K562 (cell line): ENCODE measurements around the gene HOXB3. TPM values are rescaled to one million over a fixed set of nuclear protein-coding genes. Genes with fewer than 3 reads are reported as not detected.
A peak's percentile ranks its signal among the peaks of the same experiment; 100 is the strongest.

Experiments
- C11orf30 ChIP-seq: fragments of 450-650 bp; IDR thresholded peaks from 2 replicates; pipeline ENCODE4 v1.6.1; 2016; ENCODE audit warnings: low read depth, mild to moderate bottlenecking
- DIDO1 ChIP-seq: fragments of 450-650 bp; IDR thresholded peaks from 2 replicates; pipeline ENCODE4 v1.6.1; 2016; ENCODE audit warnings: low read depth, missing biosample characterization, missing genetic modification characterization
- ELF4 ChIP-seq: fragments of 450-650 bp; formaldehyde crosslinking; IDR thresholded peaks from 2 replicates; pipeline ENCODE4 v1.4.0; 2022; ENCODE audit warnings: missing genetic modification characterization
- FOXA1 ChIP-seq: fragments of 450-650 bp; IDR thresholded peaks from 2 replicates; pipeline ENCODE4 v1.6.1; 2016; ENCODE audit warnings: mild to moderate bottlenecking, borderline replicate concordance
- HEY1 ChIP-seq: fragments of 250-450 bp; sonication (Bioruptor Pico); IDR thresholded peaks from 2 replicates; pipeline ENCODE4 v1.5.0; 2020; ENCODE audit warnings: mild to moderate bottlenecking, moderate library complexity, borderline replicate concordance
- IRF9 ChIP-seq: fragments of 450-650 bp; IDR thresholded peaks from 2 replicates; pipeline ENCODE4 v1.6.1; 2016; ENCODE audit warnings: missing biosample characterization, missing genetic modification characterization
- KAT7 ChIP-seq: sonication (generic); formaldehyde crosslinking; IDR thresholded peaks from 2 replicates; pipeline ENCODE4 v1.8.0; 2022; ENCODE audit warnings: missing genetic modification reagents, mild to moderate bottlenecking, borderline replicate concordance
- NCOR1 ChIP-seq: fragments of 450-650 bp; IDR thresholded peaks from 2 replicates; pipeline ENCODE4 v1.6.1; 2016; ENCODE audit warnings: mild to moderate bottlenecking, moderate library complexity
- NRF1 ChIP-seq, 2 experiments: fragments of 450-650 bp; IDR thresholded peaks in 1 of 2; conservative IDR thresholded peaks in 1 of 2; 2 replicates each; pipeline ENCODE4 v1.6.1; 2014; ENCODE audit warnings: mild to moderate bottlenecking in 2 of 2
- POLR3A ChIP-seq: IDR thresholded peaks from 2 replicates; pipeline ENCODE4 v1.6.1; 2011; ENCODE audit warnings: borderline replicate concordance, mild to moderate bottlenecking, moderate library complexity; ENCODE audit not compliant: insufficient read length, insufficient read depth; ENCODE audit errors: extremely low read depth
- SIRT6 ChIP-seq: IDR thresholded peaks from one replicate; pipeline ENCODE4 v1.6.1; 2012; ENCODE audit warnings: low read depth, mild to moderate bottlenecking, control low read depth, inconsistent platforms, low read length, moderate library complexity
- STAG1 ChIP-seq: sonication (generic); formaldehyde crosslinking; IDR thresholded peaks from 2 replicates; pipeline ENCODE4 v1.5.0; 2020; ENCODE audit warnings: missing genetic modification reagents, borderline replicate concordance
- TAL1 ChIP-seq: fragments of 450-650 bp; IDR thresholded peaks from 2 replicates; pipeline ENCODE4 v1.6.1; 2016; ENCODE audit warnings: mild to moderate bottlenecking
- XRCC5 ChIP-seq: fragments of 200-400 bp; formaldehyde crosslinking; IDR thresholded peaks from 2 replicates; pipeline ENCODE4 v1.6.1; 2017; ENCODE audit warnings: low read depth, mild to moderate bottlenecking, low read length
- ZNF146 ChIP-seq: IDR thresholded peaks from one replicate; pipeline ENCODE4 v1.6.1; 2018; ENCODE audit warnings: missing compliant biosample characterization; ENCODE audit not compliant: unreplicated experiment
- ZNF316 ChIP-seq: fragments of 450-650 bp; IDR thresholded peaks from 2 replicates; pipeline ENCODE4 v1.6.1; 2016
- ZNF766 ChIP-seq: fragments of 200-800 bp; sonication (Bioruptor generic); conservative IDR thresholded peaks from 2 replicates; pipeline ENCODE4 v1.6.1; 2016; ENCODE audit warnings: missing genetic modification characterization, missing compliant biosample characterization
- ZSCAN32 ChIP-seq: fragments of 450-650 bp; formaldehyde crosslinking; IDR thresholded peaks from 2 replicates; pipeline ENCODE4 v1.4.0; 2020; ENCODE audit warnings: mild to moderate bottlenecking, moderate library complexity
- polyA plus RNA-seq, 8 experiments: library from polyadenylated mRNA; depleted of rRNA in 4 of 8; stranded (reverse) in 5 of 8; unstranded in 3 of 8; fragments of >200 nt; fragmentation: Nextera tagmentation in 2 of 8; fragmentation: Illumina TruSeq in 1 of 8; extraction: Ambion mirVana in 2 of 8; extraction: Trizol in 1 of 8; gene quantifications; 2 replicates each; pipeline versions ENCODE4 v1.2.1 to v1.2.3, GENCODE V29; 2011 to 2014; ENCODE audit warnings: inconsistent platforms in 1 of 8, missing spikeins in 1 of 8
- total RNA-seq, 7 experiments: library from RNA; depleted of rRNA in 6 of 7; stranded (reverse); fragments of >200 nt in 6 of 7; fragmentation: Illumina TruSeq in 2 of 7; extraction: Trizol in 2 of 7; gene quantifications; 2 replicates each; pipeline versions ENCODE4 v1.2.1 to v1.2.3, GENCODE V29; 2011 to 2021; ENCODE audit warnings: low replicate concordance in 1 of 7
- TF ChIP-seq, protein P1 (sequence below): fragments of 450-650 bp; IDR thresholded peaks from 2 replicates; pipeline ENCODE4 v1.6.1; 2016
- TF ChIP-seq, protein P2 (sequence below), 3 experiments: IDR thresholded peaks in 2 of 3; conservative IDR thresholded peaks in 1 of 3; 2 replicates each; pipeline ENCODE4 v1.5.1; 2011 to 2012; ENCODE audit warnings: low read length in 3 of 3, mild to moderate bottlenecking in 3 of 3, control low read depth in 2 of 3, improper control_type of control experiment in 1 of 3, inconsistent platforms in 1 of 3, low read depth in 1 of 3, mixed read lengths in 1 of 3, moderate library complexity in 1 of 3; ENCODE audit not compliant: insufficient read depth in 2 of 3
- TF ChIP-seq, protein P3 (sequence below): sonication (generic); formaldehyde crosslinking; IDR thresholded peaks from 2 replicates; pipeline ENCODE4 v1.8.1; 2023; ENCODE audit warnings: mild to moderate bottlenecking, missing genetic modification reagents, moderate library complexity

HOXB3 gene
- total and polyA plus RNA-seq, 9 of the 15 experiments (the other 6 are each of a cell fraction or from before 2014, with no cell fraction given) = 2.4 to 41.3 (median 20.2) TPM

DNA sequence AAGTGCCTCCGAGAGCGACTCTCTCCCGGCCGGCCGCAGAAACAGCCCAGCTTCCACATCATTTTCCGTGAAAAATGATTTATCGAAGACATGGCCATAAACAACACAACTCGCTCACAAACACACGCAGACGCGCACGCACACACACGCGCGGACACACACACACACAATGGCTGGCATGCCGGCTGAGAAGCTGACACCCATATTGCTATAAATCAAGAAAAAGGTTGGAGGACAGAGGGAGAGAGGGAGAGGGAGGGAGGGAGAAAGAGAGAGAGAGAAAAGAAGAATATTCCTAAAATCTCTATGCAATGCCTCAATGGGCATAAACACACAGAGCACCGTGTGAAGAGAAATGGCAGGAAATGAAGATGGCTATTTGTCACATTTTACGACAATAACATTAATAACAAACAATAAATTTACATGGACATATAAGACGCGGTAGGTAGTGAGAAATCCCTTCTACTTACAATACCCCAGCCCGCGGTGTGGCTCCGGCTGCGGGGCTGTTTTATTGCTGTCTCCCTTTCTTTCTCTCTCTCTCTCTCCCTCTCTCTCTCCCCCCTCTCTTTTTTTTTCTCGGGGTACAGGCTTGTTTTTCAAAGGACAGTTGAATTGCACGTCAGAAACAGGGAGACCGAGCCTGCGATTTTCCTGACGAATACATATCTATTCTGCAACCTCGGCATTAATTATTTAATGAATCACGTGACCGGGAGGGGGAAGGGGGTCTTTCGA is 21.4 kb downstream of the HOXB3 start (continued):
- no peak for TF ChIP-seq NCOR1
- TF ChIP-seq, protein P1, sequence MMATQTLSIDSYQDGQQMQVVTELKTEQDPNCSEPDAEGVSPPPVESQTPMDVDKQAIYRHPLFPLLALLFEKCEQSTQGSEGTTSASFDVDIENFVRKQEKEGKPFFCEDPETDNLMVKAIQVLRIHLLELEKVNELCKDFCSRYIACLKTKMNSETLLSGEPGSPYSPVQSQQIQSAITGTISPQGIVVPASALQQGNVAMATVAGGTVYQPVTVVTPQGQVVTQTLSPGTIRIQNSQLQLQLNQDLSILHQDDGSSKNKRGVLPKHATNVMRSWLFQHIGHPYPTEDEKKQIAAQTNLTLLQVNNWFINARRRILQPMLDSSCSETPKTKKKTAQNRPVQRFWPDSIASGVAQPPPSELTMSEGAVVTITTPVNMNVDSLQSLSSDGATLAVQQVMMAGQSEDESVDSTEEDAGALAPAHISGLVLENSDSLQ = 0 out of 2 replicates have a peak, but pooled peaks have one; percentile 10
- no peak for TF ChIP-seq ELF4
- peak; percentile 89 for TF ChIP-seq ZNF316
- TF ChIP-seq POLR3A = no peak
- no peak for TF ChIP-seq STAG1
- no peak for TF ChIP-seq ZSCAN32 (CRISPR knock-in tag)
- TF ChIP-seq IRF9 (tag) = no peak
- no peak for TF ChIP-seq ZNF766 (CRISPR knock-in tag)
- TF ChIP-seq TAL1 = no peak
- TF ChIP-seq C11orf30 = peak; percentile 72
- TF ChIP-seq HEY1 = no peak
- no peak for TF ChIP-seq DIDO1
- no peak for TF ChIP-seq NRF1 (conservative IDR thresholded peaks at IDR 0.05 in 1 of 2, IDR thresholded peaks at IDR 0.05 in 1 of 2)
- TF ChIP-seq SIRT6 = no peak
- no peak for TF ChIP-seq ZNF146
- no peak for TF ChIP-seq XRCC5
- TF ChIP-seq KAT7 (CRISPR knock-in tag) = no peak
- no peak for TF ChIP-seq FOXA1
- TF ChIP-seq, protein P2, sequence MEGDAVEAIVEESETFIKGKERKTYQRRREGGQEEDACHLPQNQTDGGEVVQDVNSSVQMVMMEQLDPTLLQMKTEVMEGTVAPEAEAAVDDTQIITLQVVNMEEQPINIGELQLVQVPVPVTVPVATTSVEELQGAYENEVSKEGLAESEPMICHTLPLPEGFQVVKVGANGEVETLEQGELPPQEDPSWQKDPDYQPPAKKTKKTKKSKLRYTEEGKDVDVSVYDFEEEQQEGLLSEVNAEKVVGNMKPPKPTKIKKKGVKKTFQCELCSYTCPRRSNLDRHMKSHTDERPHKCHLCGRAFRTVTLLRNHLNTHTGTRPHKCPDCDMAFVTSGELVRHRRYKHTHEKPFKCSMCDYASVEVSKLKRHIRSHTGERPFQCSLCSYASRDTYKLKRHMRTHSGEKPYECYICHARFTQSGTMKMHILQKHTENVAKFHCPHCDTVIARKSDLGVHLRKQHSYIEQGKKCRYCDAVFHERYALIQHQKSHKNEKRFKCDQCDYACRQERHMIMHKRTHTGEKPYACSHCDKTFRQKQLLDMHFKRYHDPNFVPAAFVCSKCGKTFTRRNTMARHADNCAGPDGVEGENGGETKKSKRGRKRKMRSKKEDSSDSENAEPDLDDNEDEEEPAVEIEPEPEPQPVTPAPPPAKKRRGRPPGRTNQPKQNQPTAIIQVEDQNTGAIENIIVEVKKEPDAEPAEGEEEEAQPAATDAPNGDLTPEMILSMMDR (IDR thresholded peaks at IDR 0.05 in 2 of 3, conservative IDR thresholded peaks at IDR 0.05 in 1 of 3; ENCODE audit: insufficient read depth in 2 of 3, low read depth in 1 of 3, low read length in 3 of 3) = no peak
- TF ChIP-seq, protein P3, sequence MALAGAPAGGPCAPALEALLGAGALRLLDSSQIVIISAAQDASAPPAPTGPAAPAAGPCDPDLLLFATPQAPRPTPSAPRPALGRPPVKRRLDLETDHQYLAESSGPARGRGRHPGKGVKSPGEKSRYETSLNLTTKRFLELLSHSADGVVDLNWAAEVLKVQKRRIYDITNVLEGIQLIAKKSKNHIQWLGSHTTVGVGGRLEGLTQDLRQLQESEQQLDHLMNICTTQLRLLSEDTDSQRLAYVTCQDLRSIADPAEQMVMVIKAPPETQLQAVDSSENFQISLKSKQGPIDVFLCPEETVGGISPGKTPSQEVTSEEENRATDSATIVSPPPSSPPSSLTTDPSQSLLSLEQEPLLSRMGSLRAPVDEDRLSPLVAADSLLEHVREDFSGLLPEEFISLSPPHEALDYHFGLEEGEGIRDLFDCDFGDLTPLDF (CRISPR knock-in tag) = no peak
